Activated CD4-positive, CD25-positive, alpha-beta regulatory T cell (primary cell): ENCODE data around the gene DEFB115.
"Not testable (repeated sequence)": the region's sequence is repeated elsewhere in the genome, so short reads cannot be mapped to it uniquely, and the experiment has no call there.

ENCODE experiments used
- DNase-seq, 4 experiments: peaks; one replicate each; lab custom pipeline; 2025; lab: John Stamatoyannopoulos, UW

DEFB115 gene

GRCh38 chr20:31257364-31257763, at the start of gene DEFB115:
Gene DEFB115, plus strand, starts transcription at chr20:31257664. Its CDS starts 0 bp downstream, at chr20:31257664.
- no peak for DNase-seq

- no peak for DNase-seq
Measured at GRCh38 chr20:31236953-31237352, 20.5 kb upstream of the DEFB115 start.

- no peak for DNase-seq
Measured at GRCh38 chr20:31237763-31238162, 19.7 kb upstream of the DEFB115 start.

- no peak for DNase-seq
Measured at GRCh38 chr20:31239139-31239538, 18.3 kb upstream of the DEFB115 start.

- DNase-seq = no peak
Measured at GRCh38 chr20:31256959-31257358, 505 bp upstream of the DEFB115 start.

GRCh38 chr20:31260326-31260932, 3.0 kb downstream of the DEFB115 start:
- no peak for DNase-seq

GRCh38 chr20:31274441-31274840, 17.0 kb downstream of the DEFB115 start:
- DNase-seq = no peak

- DNase-seq = no peak
Measured at GRCh38 chr20:31278178-31278577, 20.7 kb downstream of the DEFB115 start.

- DNase-seq = not testable (repeated sequence)
Measured at GRCh38 chr20:31284964-31285363, 27.5 kb downstream of the DEFB115 start.

- DNase-seq = no peak
Measured at GRCh38 chr20:31308535-31309162, 51.2 kb downstream of the DEFB115 start, which contains the start of gene DEFB116. Gene DEFB116, minus strand, starts transcription at chr20:31308585. Its CDS starts 0 bp downstream, at chr20:31308585.
